ENCODE measurements around the gene RNF212B. TPM values are rescaled to one million over a fixed set of nuclear protein-coding genes. Genes with fewer than 3 reads are reported as not detected.
A peak's percentile ranks its signal among the peaks of the same experiment; 100 is the strongest.

Gene RNF212B
- total and polyA plus RNA-seq, 2 of the 13 experiments (the other 11 are each of a cell fraction or from before 2014, with no cell fraction given) = 0.05 TPM; not detected in 1

DNA sequence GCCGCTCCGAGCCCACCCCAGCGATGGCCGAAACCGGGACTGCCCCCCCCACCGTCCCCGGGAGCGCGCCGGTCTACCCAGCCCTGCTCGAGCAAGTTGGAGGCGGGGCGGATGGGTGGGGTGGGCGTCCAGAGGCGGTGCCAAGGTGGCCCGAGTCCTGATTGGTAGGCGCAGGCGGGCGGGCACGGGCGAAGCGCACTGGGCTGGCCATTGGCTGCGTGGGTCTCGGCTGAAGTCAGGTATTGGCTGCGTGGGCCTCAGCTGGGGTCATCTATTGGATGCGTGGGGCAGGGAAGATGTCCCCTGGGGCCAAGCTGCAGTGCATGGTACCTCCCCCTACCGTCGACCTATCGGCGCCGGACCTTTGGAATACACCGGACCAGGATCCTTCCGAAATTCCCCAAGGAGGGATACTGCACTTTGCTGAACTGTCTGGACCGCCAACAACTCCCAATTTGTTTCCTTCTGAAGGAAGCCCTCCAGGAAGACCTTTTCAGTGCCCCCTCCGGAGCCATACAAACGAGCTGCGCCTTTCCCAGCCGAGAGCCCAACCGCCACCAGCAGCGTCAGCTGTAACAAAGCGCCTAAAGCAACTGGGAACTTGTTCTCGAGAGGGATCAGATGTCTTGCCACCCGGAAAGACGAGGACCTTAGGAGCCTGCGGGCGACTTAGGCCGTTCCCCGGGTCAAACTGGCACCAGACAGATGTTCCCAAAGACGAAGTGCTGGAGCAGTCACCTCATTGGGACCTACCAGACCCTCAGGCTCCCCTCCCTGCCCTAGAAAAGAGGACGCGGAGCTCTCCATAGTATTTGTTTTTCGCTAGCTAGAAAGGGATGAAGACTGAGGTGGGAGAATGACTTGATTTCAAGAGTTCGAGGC, 48.5 kb downstream of the RNF212B start, which contains the start of gene HOMEZ (continued):
- TF ChIP-seq ZNF12 (CRISPR knock-in tag; IDR thresholded peaks at IDR 0.05) = peak; percentile 67; the same call in 1 of the 2 replicates
- TF ChIP-seq, protein P1, sequence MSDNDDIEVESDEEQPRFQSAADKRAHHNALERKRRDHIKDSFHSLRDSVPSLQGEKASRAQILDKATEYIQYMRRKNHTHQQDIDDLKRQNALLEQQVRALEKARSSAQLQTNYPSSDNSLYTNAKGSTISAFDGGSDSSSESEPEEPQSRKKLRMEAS (IDR thresholded peaks at IDR 0.05) = peak; percentile 11
- TF ChIP-seq, protein P2, sequence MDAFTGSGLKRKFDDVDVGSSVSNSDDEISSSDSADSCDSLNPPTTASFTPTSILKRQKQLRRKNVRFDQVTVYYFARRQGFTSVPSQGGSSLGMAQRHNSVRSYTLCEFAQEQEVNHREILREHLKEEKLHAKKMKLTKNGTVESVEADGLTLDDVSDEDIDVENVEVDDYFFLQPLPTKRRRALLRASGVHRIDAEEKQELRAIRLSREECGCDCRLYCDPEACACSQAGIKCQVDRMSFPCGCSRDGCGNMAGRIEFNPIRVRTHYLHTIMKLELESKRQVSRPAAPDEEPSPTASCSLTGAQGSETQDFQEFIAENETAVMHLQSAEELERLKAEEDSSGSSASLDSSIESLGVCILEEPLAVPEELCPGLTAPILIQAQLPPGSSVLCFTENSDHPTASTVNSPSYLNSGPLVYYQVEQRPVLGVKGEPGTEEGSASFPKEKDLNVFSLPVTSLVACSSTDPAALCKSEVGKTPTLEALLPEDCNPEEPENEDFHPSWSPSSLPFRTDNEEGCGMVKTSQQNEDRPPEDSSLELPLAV (CRISPR knock-in tag; conservative IDR thresholded peaks at IDR 0.05; ENCODE audit: low read depth) = no peak
- TF ChIP-seq ZNF331 (CRISPR knock-in tag; IDR thresholded peaks at IDR 0.05) = peak; percentile 34; the same call in 1 of the 2 replicates
- peak; percentile 96 for TF ChIP-seq ZSCAN29 (CRISPR knock-in tag; conservative IDR thresholded peaks at IDR 0.05)
- TF ChIP-seq HNRNPLL (IDR thresholded peaks at IDR 0.05; ENCODE audit: low read depth, low read length, poor library complexity, severe bottlenecking) = peak; percentile 83
- no peak for TF ChIP-seq ZNF207 (IDR thresholded peaks at IDR 0.05; ENCODE audit: borderline replicate concordance)
- TF ChIP-seq KMT2A (CRISPR knock-in tag; IDR thresholded peaks at IDR 0.05) = peak; percentile 80
- no peak for TF ChIP-seq MAFG (CRISPR knock-in tag; IDR thresholded peaks at IDR 0.05)
- TF ChIP-seq ZNF234 (CRISPR knock-in tag; conservative IDR thresholded peaks at IDR 0.05) = no peak
- 0 out of 4 replicates have a peak, but pooled peaks of 1 of the 2 experiments have one; percentile 5 for TF ChIP-seq NR2F1 (CRISPR knock-in tag; IDR thresholded peaks at IDR 0.05)
- peak; percentile 65; the same call in 1 of the 2 replicates for TF ChIP-seq ZNF616 (CRISPR knock-in tag; IDR thresholded peaks at IDR 0.05; ENCODE audit: low read depth)
- TF ChIP-seq SP2 (CRISPR knock-in tag; IDR thresholded peaks at IDR 0.05) = peak; percentile 99
- TF ChIP-seq AGO2 (optimal IDR thresholded peaks at IDR 0.05; ENCODE audit: low read depth, low read length) = peak; percentile 63
- peak; percentile 83; the same call in 1 of the 2 replicates for TF ChIP-seq ZNF709 (CRISPR knock-in tag; IDR thresholded peaks at IDR 0.05)
- TF ChIP-seq ZNF768 (CRISPR knock-in tag; IDR thresholded peaks at IDR 0.05) = peak; percentile 81; the same call in 1 of the 2 replicates
- TF ChIP-seq, protein P3, sequence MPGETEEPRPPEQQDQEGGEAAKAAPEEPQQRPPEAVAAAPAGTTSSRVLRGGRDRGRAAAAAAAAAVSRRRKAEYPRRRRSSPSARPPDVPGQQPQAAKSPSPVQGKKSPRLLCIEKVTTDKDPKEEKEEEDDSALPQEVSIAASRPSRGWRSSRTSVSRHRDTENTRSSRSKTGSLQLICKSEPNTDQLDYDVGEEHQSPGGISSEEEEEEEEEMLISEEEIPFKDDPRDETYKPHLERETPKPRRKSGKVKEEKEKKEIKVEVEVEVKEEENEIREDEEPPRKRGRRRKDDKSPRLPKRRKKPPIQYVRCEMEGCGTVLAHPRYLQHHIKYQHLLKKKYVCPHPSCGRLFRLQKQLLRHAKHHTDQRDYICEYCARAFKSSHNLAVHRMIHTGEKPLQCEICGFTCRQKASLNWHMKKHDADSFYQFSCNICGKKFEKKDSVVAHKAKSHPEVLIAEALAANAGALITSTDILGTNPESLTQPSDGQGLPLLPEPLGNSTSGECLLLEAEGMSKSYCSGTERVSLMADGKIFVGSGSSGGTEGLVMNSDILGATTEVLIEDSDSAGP (CRISPR knock-in tag; IDR thresholded peaks at IDR 0.05; ENCODE audit: borderline replicate concordance) = peak; percentile 78
- TF ChIP-seq SP140L (CRISPR knock-in tag; IDR thresholded peaks at IDR 0.05; ENCODE audit: borderline replicate concordance) = peak; percentile 83; the same call in 1 of the 2 replicates
- TF ChIP-seq ZNF326 (CRISPR knock-in tag; IDR thresholded peaks at IDR 0.05; ENCODE audit: borderline replicate concordance) = no peak
- peak; percentile 83 for TF ChIP-seq ARNTL (CRISPR knock-in tag; IDR thresholded peaks at IDR 0.05)
- TF ChIP-seq, protein P4, sequence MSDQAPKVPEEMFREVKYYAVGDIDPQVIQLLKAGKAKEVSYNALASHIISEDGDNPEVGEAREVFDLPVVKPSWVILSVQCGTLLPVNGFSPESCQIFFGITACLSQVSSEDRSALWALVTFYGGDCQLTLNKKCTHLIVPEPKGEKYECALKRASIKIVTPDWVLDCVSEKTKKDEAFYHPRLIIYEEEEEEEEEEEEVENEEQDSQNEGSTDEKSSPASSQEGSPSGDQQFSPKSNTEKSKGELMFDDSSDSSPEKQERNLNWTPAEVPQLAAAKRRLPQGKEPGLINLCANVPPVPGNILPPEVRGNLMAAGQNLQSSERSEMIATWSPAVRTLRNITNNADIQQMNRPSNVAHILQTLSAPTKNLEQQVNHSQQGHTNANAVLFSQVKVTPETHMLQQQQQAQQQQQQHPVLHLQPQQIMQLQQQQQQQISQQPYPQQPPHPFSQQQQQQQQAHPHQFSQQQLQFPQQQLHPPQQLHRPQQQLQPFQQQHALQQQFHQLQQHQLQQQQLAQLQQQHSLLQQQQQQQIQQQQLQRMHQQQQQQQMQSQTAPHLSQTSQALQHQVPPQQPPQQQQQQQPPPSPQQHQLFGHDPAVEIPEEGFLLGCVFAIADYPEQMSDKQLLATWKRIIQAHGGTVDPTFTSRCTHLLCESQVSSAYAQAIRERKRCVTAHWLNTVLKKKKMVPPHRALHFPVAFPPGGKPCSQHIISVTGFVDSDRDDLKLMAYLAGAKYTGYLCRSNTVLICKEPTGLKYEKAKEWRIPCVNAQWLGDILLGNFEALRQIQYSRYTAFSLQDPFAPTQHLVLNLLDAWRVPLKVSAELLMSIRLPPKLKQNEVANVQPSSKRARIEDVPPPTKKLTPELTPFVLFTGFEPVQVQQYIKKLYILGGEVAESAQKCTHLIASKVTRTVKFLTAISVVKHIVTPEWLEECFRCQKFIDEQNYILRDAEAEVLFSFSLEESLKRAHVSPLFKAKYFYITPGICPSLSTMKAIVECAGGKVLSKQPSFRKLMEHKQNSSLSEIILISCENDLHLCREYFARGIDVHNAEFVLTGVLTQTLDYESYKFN (CRISPR knock-in tag; conservative IDR thresholded peaks at IDR 0.05) = peak; percentile 44; the same call in 1 of the 2 replicates
- TF ChIP-seq ZNF644 (CRISPR knock-in tag; IDR thresholded peaks at IDR 0.05; ENCODE audit: low read depth) = peak; percentile 70

All from HepG2 (cell line).